Parathyroid adenoma (tissue), 2 donors: Measurements from ENCODE around the gene TP53I11.

Experiments used
- H2AFZ ChIP-seq: fragments of 300-600 bp; sonication (generic); one replicate; pipeline ENCODE4 v1.7.0; 2017; ENCODE audit warnings: antibody characterized with exemption, mild to moderate bottlenecking
- H3K27ac ChIP-seq: fragments of 300-600 bp; sonication (generic); one replicate; pipeline ENCODE4 v1.7.0; 2017
- H3K27me3 ChIP-seq: fragments of 300-600 bp; sonication (generic); one replicate; pipeline ENCODE4 v1.7.0; 2017; ENCODE audit warnings: low read length; ENCODE audit not compliant: control insufficient read depth, insufficient read depth
- H3K36me3 ChIP-seq: fragments of 300-600 bp; sonication (generic); one replicate; pipeline ENCODE4 v1.7.0; 2017; ENCODE audit warnings: low read length; ENCODE audit not compliant: control insufficient read depth, insufficient read depth
- H3K4me1 ChIP-seq: fragments of 300-600 bp; sonication (generic); one replicate; pipeline ENCODE4 v1.7.0; 2017; ENCODE audit warnings: control low read depth
- H3K4me2 ChIP-seq: fragments of 300-600 bp; sonication (generic); one replicate; pipeline ENCODE4 v1.7.0; 2017; ENCODE audit warnings: low read length
- H3K4me3 ChIP-seq: fragments of 300-600 bp; sonication (generic); one replicate; pipeline ENCODE4 v1.7.0; 2017; ENCODE audit warnings: low read depth, low read length
- H3K79me2 ChIP-seq: fragments of 300-600 bp; sonication (generic); one replicate; pipeline ENCODE4 v1.7.0; 2017; ENCODE audit warnings: control low read depth
- H3K9ac ChIP-seq: fragments of 300-600 bp; sonication (generic); one replicate; pipeline ENCODE4 v1.7.0; 2017; ENCODE audit warnings: mild to moderate bottlenecking
- H3K9me3 ChIP-seq: fragments of 300-600 bp; sonication (generic); one replicate; pipeline ENCODE4 v1.7.0; 2017; ENCODE audit warnings: low read length; ENCODE audit not compliant: control insufficient read depth
- TF ChIP-seq, protein P1 (sequence below): fragments of 300-600 bp; sonication (generic); IDR thresholded peaks from one replicate; pipeline ENCODE4 v1.7.0; 2017; ENCODE audit warnings: antibody characterized with exemption, mild to moderate bottlenecking
- donor health status: primary hyperparathyroidism.

The TP53I11 gene

GRCh38 chr11:44994753-44995152 is 44.1 kb upstream of the TP53I11 start:
- Histone ChIP-seq H3K9ac (no peak overlapping the region), H2AFZ (no peak overlapping the region), H3K9me3 (no peaks in the 10 kb centered on the region), H3K4me2 (no peak overlapping the region), H3K36me3 (no peaks in the 10 kb centered on the region), H3K27ac (no peak overlapping the region), H3K4me3 (no peak overlapping the region), H3K79me2 (no peaks in the 10 kb centered on the region), H3K27me3 (no peaks in the 10 kb centered on the region), H3K4me1 (no peaks in the 10 kb centered on the region)
- TF ChIP-seq, protein P1, sequence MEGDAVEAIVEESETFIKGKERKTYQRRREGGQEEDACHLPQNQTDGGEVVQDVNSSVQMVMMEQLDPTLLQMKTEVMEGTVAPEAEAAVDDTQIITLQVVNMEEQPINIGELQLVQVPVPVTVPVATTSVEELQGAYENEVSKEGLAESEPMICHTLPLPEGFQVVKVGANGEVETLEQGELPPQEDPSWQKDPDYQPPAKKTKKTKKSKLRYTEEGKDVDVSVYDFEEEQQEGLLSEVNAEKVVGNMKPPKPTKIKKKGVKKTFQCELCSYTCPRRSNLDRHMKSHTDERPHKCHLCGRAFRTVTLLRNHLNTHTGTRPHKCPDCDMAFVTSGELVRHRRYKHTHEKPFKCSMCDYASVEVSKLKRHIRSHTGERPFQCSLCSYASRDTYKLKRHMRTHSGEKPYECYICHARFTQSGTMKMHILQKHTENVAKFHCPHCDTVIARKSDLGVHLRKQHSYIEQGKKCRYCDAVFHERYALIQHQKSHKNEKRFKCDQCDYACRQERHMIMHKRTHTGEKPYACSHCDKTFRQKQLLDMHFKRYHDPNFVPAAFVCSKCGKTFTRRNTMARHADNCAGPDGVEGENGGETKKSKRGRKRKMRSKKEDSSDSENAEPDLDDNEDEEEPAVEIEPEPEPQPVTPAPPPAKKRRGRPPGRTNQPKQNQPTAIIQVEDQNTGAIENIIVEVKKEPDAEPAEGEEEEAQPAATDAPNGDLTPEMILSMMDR: no peak

DNA sequence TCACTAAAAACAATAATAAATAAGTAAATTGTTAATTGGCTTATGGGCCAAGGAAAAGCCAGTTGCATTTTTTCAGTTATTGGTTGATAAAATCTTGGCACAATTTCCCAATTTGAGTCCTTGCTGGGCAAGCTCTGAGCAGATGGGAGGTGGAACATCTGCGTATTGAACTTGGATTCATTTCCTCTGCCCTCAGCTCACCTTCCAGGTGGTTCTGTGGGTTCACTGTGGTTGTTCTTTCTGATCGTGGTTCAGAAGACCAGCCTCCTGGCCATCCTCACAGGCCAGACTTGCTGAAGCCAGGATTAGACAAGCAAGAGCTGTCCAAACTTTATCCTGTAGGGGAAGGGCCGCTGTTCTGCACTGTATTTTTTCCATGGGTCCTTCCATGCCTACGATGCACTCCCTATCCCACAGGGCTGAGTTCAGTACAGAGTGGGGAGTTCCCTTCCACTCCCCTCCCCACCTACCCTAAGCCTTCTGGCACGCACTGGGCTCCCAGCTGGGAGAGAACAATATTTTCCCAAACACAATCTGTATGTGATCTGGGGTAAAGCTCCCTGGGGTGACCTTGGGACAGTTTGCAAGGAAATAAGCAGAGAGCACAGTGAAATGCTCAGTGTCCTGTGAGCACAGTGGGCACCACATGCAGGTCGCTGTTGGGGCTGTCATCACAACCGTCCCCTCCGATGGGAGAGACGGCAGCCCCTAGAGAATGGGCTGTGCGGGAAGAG is 43.5 kb upstream of the TP53I11 start:
- Histone ChIP-seq H3K27me3 (no peaks in the 10 kb centered on the region), H3K9ac (no peak overlapping the region), H3K4me3 (no peak overlapping the region), H3K36me3 (no peaks in the 10 kb centered on the region), H3K4me1 (no peaks in the 10 kb centered on the region), H3K27ac (no peak overlapping the region), H3K4me2 (no peak overlapping the region), H3K9me3 (no peaks in the 10 kb centered on the region), H2AFZ (no peak overlapping the region), H3K79me2 (no peaks in the 10 kb centered on the region)
- TF ChIP-seq, protein P1: no peak

GRCh38 chr11:44992774-44993173 is 42.1 kb upstream of the TP53I11 start:
- Histone ChIP-seq H2AFZ (no peak overlapping the region), H3K36me3 (no peaks in the 10 kb centered on the region), H3K4me1 (no peaks in the 10 kb centered on the region), H3K4me2 (no peak overlapping the region), H3K9ac (no peak overlapping the region), H3K27ac (no peak overlapping the region), H3K79me2 (no peaks in the 10 kb centered on the region), H3K9me3 (no peaks in the 10 kb centered on the region), H3K27me3 (no peaks in the 10 kb centered on the region), H3K4me3 (no peak overlapping the region)
- TF ChIP-seq, protein P1: no peak

GRCh38 chr11:44992181-44992582 is 41.5 kb upstream of the TP53I11 start:
- Histone ChIP-seq H3K79me2 (no peaks in the 10 kb centered on the region), H3K9ac (no peak overlapping the region), H3K4me1 (no peaks in the 10 kb centered on the region), H3K27ac (no peak overlapping the region), H3K4me3 (no peak overlapping the region), H3K36me3 (no peaks in the 10 kb centered on the region), H3K27me3 (no peaks in the 10 kb centered on the region), H2AFZ (no peak overlapping the region), H3K9me3 (no peaks in the 10 kb centered on the region), H3K4me2 (no peak overlapping the region)
- TF ChIP-seq, protein P1: no peak

DNA sequence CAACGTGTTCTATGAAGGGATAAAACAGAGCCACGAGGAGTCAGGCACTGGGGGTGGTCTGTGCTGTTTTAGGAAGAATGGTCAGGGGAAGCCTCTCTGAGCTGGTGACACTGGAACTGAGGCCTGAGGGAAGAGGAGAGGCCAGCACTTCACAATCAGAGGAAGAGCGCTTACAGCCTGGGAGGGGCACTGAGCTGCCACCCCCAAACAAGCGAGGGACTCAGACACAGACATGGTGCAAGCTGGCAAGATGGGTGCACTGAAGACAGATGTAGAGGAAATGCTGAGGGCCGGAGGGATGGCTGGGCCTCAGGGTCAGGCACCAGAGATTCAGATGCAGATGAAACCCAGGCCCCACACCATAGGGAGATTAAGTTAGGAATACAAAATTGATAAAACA is 40.0 kb upstream of the TP53I11 start:
- no peak overlapping the region for H3K4me3 ChIP-seq
- H3K4me1 ChIP-seq: no peaks in the 10 kb centered on the region
- H3K9ac ChIP-seq: no peak overlapping the region
- no peaks in the 10 kb centered on the region for H3K79me2 ChIP-seq
- TF ChIP-seq, protein P1: no peak
- H3K27me3 ChIP-seq: no peaks in the 10 kb centered on the region
- no peak overlapping the region for H3K27ac ChIP-seq
- H3K4me2 ChIP-seq: no peak overlapping the region
- no peak overlapping the region for H2AFZ ChIP-seq
- H3K9me3 ChIP-seq: no peaks in the 10 kb centered on the region
- no peaks in the 10 kb centered on the region for H3K36me3 ChIP-seq
